Stomach (tissue), 9 donors: ENCODE results near the gene CSTF2T. TPM values are rescaled to one million over a fixed set of nuclear protein-coding genes. Genes with fewer than 3 reads are reported as not detected.

Experiments used
- DNase-seq, 2 donors: peaks; one replicate each; pipeline versions ENCODE4 v3.0.0 to v3.0.0-alpha.2; 2013 to 2019
- H3K27ac ChIP-seq, 5 donors: fragments of 200-600 bp in 4 of 5; sonication (generic) in 4 of 5; one replicate each; pipeline ENCODE4 v1.5.1; 2013 to 2019; ENCODE audit warnings: mild to moderate bottlenecking in 1 of 5, moderate library complexity in 1 of 5
- H3K27me3 ChIP-seq, 3 donors: fragments of 200-600 bp; sonication (generic); one replicate each; pipeline ENCODE4 v1.5.1; 2017 to 2019; ENCODE audit warnings: mixed run types in 1 of 3
- H3K36me3 ChIP-seq, 4 donors: fragments of 200-600 bp; sonication (generic); 1 replicate in 3 of 4; 2 replicates in 1 of 4; pipeline ENCODE4 v1.5.1; 2016 to 2019
- H3K4me1 ChIP-seq, 4 donors: fragments of 200-600 bp; sonication (generic); one replicate each; pipeline ENCODE4 v1.5.1; 2016 to 2019
- H3K4me3 ChIP-seq, 4 donors: fragments of 200-600 bp; sonication (generic) in 3 of 4; one replicate each; pipeline ENCODE4 v1.5.1; 2016 to 2019; ENCODE audit warnings: mild to moderate bottlenecking in 1 of 4
- H3K9me3 ChIP-seq, 4 donors: fragments of 200-600 bp; sonication (generic); one replicate each; pipeline ENCODE4 v1.5.1; 2016 to 2019
- EP300 ChIP-seq: sonication (generic); formaldehyde crosslinking; IDR thresholded peaks from one replicate; pipeline ENCODE4 v1.6.1; 2017; ENCODE audit warnings: antibody characterized with exemption
- POLR2A ChIP-seq, 4 donors: fragments of 450-650 bp; IDR thresholded peaks; one replicate each; pipeline ENCODE4 v1.6.1; 2016; ENCODE audit warnings: antibody characterized with exemption in 4 of 4, control low read depth in 2 of 4, mild to moderate bottlenecking in 1 of 4, moderate library complexity in 1 of 4
- POLR2AphosphoS5 ChIP-seq, 3 donors: sonication (generic); formaldehyde crosslinking; IDR thresholded peaks; one replicate each; pipeline ENCODE4 v1.6.1; 2016; ENCODE audit warnings: antibody characterized with exemption in 3 of 3
- WGBS, 5 donors: extraction: QIAGEN DNeasy Blood & Tissue Kit in 3 of 5; methylation state at CpG; one replicate each; pipeline versions ENCODE4 v1.1.5 to v1.1.7; 2013 to 2018; 5-methylcytosine and 5-hydroxymethylcytosine counted together
- intact Hi-C: fragments of 100-400 bp; cut with DNase I; formaldehyde crosslinking; loops from one replicate; pipeline ENCODE4 v1.15.1; 2023; ENCODE audit warnings: low total_unique reads
- polyA plus RNA-seq, 3 donors: library from polyadenylated mRNA; stranded (reverse); fragments of 200-250 nt; gene quantifications; one replicate each; pipeline ENCODE4 v1.2.3, GENCODE V29; 2013
- total RNA-seq, 5 donors: library from RNA; depleted of rRNA; stranded (reverse); fragments of >200 nt; gene quantifications; one replicate each; pipeline versions ENCODE4 v1.1.0 to v1.2.3, GENCODE V29; 2014 to 2016
- TF ChIP-seq, protein P1 (sequence below), 7 experiments: fragments of 450-650 bp in 4 of 7; fragments of 200-600 bp in 3 of 7; sonication (generic) in 3 of 7; IDR thresholded peaks; one replicate each; pipeline ENCODE4 v1.5.1; 2016 to 2019; ENCODE audit warnings: antibody characterized with exemption in 7 of 7, control low read depth in 2 of 7, mild to moderate bottlenecking in 1 of 7
- donor health status: healthy with polysubstance abuse.
- donor health status: Bipolar disorder and iron deficiency.
- donor health status: healthy.

CSTF2T gene
- total and polyA plus RNA-seq, 8 donors = 3.8 to 55.4 (median 8.7) TPM

DNA sequence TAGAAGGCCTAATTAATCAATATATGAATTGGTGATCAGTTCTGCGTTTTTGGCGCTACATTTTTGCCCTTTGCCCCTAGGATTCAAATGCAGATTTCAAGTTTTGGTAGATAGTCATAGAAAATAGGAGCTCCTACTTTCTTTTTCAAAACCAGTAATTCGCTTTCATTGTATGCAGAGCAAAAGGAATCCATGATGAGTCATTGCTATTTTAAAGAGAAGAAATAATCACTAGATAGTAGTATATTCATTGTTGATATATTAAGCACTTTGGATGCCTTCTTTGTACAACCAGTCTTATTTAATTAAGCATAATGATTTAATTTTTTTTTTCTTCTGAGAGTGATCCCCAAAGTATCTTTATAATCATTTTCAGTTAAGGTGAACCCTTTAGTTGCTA, 50.3 kb downstream of the CSTF2T start:
- intact Hi-C loops = no loop called here
- H3K27ac ChIP-seq = no peak overlapping the region
- no peaks in the 10 kb centered on the region for H3K36me3 ChIP-seq
- WGBS, 5 donors = 90 to 96% (median 95%) methylated on average over 3 of the region's 3 CpGs
- TF ChIP-seq EP300 (no peak), POLR2AphosphoS5 (IDR thresholded peaks at IDR 0.05) (no peak), POLR2A (IDR thresholded peaks at IDR 0.05) (no peak)
- TF ChIP-seq, protein P1, sequence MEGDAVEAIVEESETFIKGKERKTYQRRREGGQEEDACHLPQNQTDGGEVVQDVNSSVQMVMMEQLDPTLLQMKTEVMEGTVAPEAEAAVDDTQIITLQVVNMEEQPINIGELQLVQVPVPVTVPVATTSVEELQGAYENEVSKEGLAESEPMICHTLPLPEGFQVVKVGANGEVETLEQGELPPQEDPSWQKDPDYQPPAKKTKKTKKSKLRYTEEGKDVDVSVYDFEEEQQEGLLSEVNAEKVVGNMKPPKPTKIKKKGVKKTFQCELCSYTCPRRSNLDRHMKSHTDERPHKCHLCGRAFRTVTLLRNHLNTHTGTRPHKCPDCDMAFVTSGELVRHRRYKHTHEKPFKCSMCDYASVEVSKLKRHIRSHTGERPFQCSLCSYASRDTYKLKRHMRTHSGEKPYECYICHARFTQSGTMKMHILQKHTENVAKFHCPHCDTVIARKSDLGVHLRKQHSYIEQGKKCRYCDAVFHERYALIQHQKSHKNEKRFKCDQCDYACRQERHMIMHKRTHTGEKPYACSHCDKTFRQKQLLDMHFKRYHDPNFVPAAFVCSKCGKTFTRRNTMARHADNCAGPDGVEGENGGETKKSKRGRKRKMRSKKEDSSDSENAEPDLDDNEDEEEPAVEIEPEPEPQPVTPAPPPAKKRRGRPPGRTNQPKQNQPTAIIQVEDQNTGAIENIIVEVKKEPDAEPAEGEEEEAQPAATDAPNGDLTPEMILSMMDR (IDR thresholded peaks at IDR 0.05) = no peak
- no peak for DNase-seq
- H3K9me3 ChIP-seq = no peaks in the 10 kb centered on the region
- peaks cover 0 to 5% (median 0%) of the 10 kb centered on the region in 4 donors for H3K4me1 ChIP-seq
- H3K4me3 ChIP-seq = no peak overlapping the region
- H3K27me3 ChIP-seq = no peaks in the 10 kb centered on the region
